SJCRH30 (cell line): ENCODE measurements around the gene PDCD1. TPM values are rescaled to one million over a fixed set of nuclear protein-coding genes. Genes with fewer than 3 reads are reported as not detected.
"Not testable (repeated sequence)": the region's sequence is repeated elsewhere in the genome, so short reads cannot be mapped to it uniquely, and the experiment has no call there.

Experiments used
- DNase-seq, 2 experiments: peaks; one replicate each; pipeline ENCODE4 v3.0.0-alpha.2; 2015 to 2020
- H3K27ac ChIP-seq: fragments of 250-450 bp; sonication (Bioruptor Pico); 2 replicates; pipeline ENCODE4 v1.5.1; 2020; ENCODE audit warnings: mild to moderate bottlenecking, moderate library complexity
- H3K27me3 ChIP-seq: fragments of 250-450 bp; sonication (Bioruptor Pico); 2 replicates; pipeline ENCODE4 v1.5.1; 2020; ENCODE audit warnings: mild to moderate bottlenecking, moderate library complexity
- H3K36me3 ChIP-seq: fragments of 250-450 bp; sonication (Bioruptor Pico); 2 replicates; pipeline ENCODE4 v1.5.1; 2020; ENCODE audit warnings: mild to moderate bottlenecking, moderate library complexity
- H3K4me1 ChIP-seq: fragments of 250-450 bp; sonication (Bioruptor Pico); 2 replicates; pipeline ENCODE4 v1.5.1; 2020; ENCODE audit warnings: mild to moderate bottlenecking, moderate library complexity
- H3K4me3 ChIP-seq: fragments of 250-450 bp; sonication (Bioruptor Pico); 2 replicates; pipeline ENCODE4 v1.5.1; 2020; ENCODE audit warnings: mild to moderate bottlenecking, moderate library complexity
- H3K9me3 ChIP-seq: fragments of 250-450 bp; sonication (Bioruptor Pico); replicated peaks from 2 replicates; pipeline ENCODE4 v1.5.1; 2020; ENCODE audit warnings: mild to moderate bottlenecking, moderate library complexity
- total RNA-seq: library from RNA; depleted of rRNA; stranded (reverse); fragments of >200 nt; shearing (Covaris generic); gene quantifications from 2 replicates; pipeline ENCODE4 v1.2.3, GENCODE V29; 2014

PDCD1 gene
- total RNA-seq, 1 experiment from 2014 or later = 0.08 TPM

GRCh38 chr2:241836292-241836691 is 22.4 kb downstream of the PDCD1 start:
- H3K27me3 ChIP-seq = no peaks in the 10 kb centered on the region; the same call in 1 of the 2 replicates
- no peak overlapping the region for H3K4me3 ChIP-seq
- no peaks in the 10 kb centered on the region for H3K4me1 ChIP-seq
- peaks cover 4% of the 10 kb centered on the region; the same call in 1 of the 2 replicates for H3K9me3 ChIP-seq
- no peak overlapping the region for H3K27ac ChIP-seq
- no peaks in the 10 kb centered on the region for H3K36me3 ChIP-seq
- no peak for DNase-seq

GRCh38 chr2:241835611-241836010 is 23.1 kb downstream of the PDCD1 start:
- no peaks in the 10 kb centered on the region; the same call in 1 of the 2 replicates for H3K27me3 ChIP-seq
- H3K9me3 ChIP-seq = peaks cover 5% of the 10 kb centered on the region; the same call in 1 of the 2 replicates
- no peak overlapping the region for H3K4me3 ChIP-seq
- no peak overlapping the region for H3K27ac ChIP-seq
- no peaks in the 10 kb centered on the region for H3K36me3 ChIP-seq
- H3K4me1 ChIP-seq = no peaks in the 10 kb centered on the region
- no peak for DNase-seq

- Histone ChIP-seq H3K9me3 (peaks cover 11% of the 10 kb centered on the region; the same call in 1 of the 2 replicates), H3K27me3 (no peaks in the 10 kb centered on the region; the same call in 1 of the 2 replicates), H3K27ac (no peak overlapping the region), H3K36me3 (no peaks in the 10 kb centered on the region), H3K4me1 (no peaks in the 10 kb centered on the region), H3K4me3 (no peak overlapping the region)
- no peak for DNase-seq
These were observed 24.0 kb downstream of the PDCD1 start for GRCh38 chr2:241834527-241835210.

GRCh38 chr2:241833756-241834526 is 24.8 kb downstream of the PDCD1 start:
- DNase-seq, H3K4me1 ChIP-seq, H3K4me3 ChIP-seq, H3K27me3 ChIP-seq, H3K36me3 ChIP-seq, H3K27ac ChIP-seq: not testable (repeated sequence)
- peaks cover 11% of the 10 kb centered on the region; the same call in 1 of the 2 replicates for H3K9me3 ChIP-seq

- no peak for DNase-seq
- H3K9me3 ChIP-seq = peaks cover 11% of the 10 kb centered on the region; the same call in 1 of the 2 replicates
- H3K27me3 ChIP-seq = no peaks in the 10 kb centered on the region; the same call in 1 of the 2 replicates
- no peaks in the 10 kb centered on the region for H3K4me1 ChIP-seq
- H3K36me3 ChIP-seq = no peaks in the 10 kb centered on the region
- no peak overlapping the region for H3K27ac ChIP-seq
- H3K4me3 ChIP-seq = no peak overlapping the region
These were observed 25.5 kb downstream of the PDCD1 start for GRCh38 chr2:241833101-241833663.

GRCh38 chr2:241827394-241827793 is 31.3 kb downstream of the PDCD1 start:
- DNase-seq = no peak
- Histone ChIP-seq H3K27me3 (no peaks in the 10 kb centered on the region; the same call in 1 of the 2 replicates), H3K4me1 (no peaks in the 10 kb centered on the region), H3K27ac (no peak overlapping the region), H3K9me3 (peaks cover 22% of the 10 kb centered on the region), H3K4me3 (no peak overlapping the region), H3K36me3 (no peaks in the 10 kb centered on the region)

GRCh38 chr2:241823531-241824437 is 34.9 kb downstream of the PDCD1 start:
- peaks cover 11% of the 10 kb centered on the region; the same call in 1 of the 2 replicates for H3K9me3 ChIP-seq
- H3K27me3 ChIP-seq, H3K27ac ChIP-seq, H3K4me3 ChIP-seq, DNase-seq, H3K36me3 ChIP-seq, H3K4me1 ChIP-seq: not testable (repeated sequence)

- no peaks in the 10 kb centered on the region for H3K4me1 ChIP-seq
- no peak for DNase-seq
- H3K27me3 ChIP-seq = no peaks in the 10 kb centered on the region
- H3K4me3 ChIP-seq = no peak overlapping the region
- H3K9me3 ChIP-seq = peaks cover 8% of the 10 kb centered on the region; the same call in 1 of the 2 replicates
- H3K36me3 ChIP-seq = no peaks in the 10 kb centered on the region
- no peak overlapping the region for H3K27ac ChIP-seq
These were observed 36.5 kb downstream of the PDCD1 start for GRCh38 chr2:241822264-241822623.

GRCh38 chr2:241821460-241822263 is 37.0 kb downstream of the PDCD1 start:
- no peak for DNase-seq
- Histone ChIP-seq H3K9me3 (0 out of 2 replicates have a peak, but pooled peaks cover 3% of the 10 kb centered on the region), H3K27ac (no peak overlapping the region), H3K4me3 (no peak overlapping the region), H3K27me3 (no peaks in the 10 kb centered on the region), H3K36me3 (no peaks in the 10 kb centered on the region), H3K4me1 (no peaks in the 10 kb centered on the region)

GRCh38 chr2:241820625-241821384 is 37.9 kb downstream of the PDCD1 start:
- DNase-seq = no peak
- no peak overlapping the region for H3K27ac ChIP-seq
- H3K9me3 ChIP-seq = 0 out of 2 replicates have a peak, but pooled peaks cover 3% of the 10 kb centered on the region

GRCh38 chr2:241819947-241820624 is 38.6 kb downstream of the PDCD1 start:
- not testable (repeated sequence) for H3K4me1 ChIP-seq, H3K27ac ChIP-seq, H3K27me3 ChIP-seq, H3K36me3 ChIP-seq, DNase-seq, H3K4me3 ChIP-seq, H3K9me3 ChIP-seq

More at GRCh38 chr2:241820625-241821384, 37.9 kb downstream of the PDCD1 start:
- Histone ChIP-seq H3K4me1 (no peaks in the 10 kb centered on the region), H3K4me3 (no peak overlapping the region), H3K27me3 (no peaks in the 10 kb centered on the region), H3K36me3 (no peaks in the 10 kb centered on the region)

GRCh38 chr2:241818943-241819270 is 39.8 kb downstream of the PDCD1 start:
- Histone ChIP-seq H3K4me3 (no peak overlapping the region), H3K36me3 (no peaks in the 10 kb centered on the region), H3K27me3 (no peaks in the 10 kb centered on the region), H3K9me3 (0 out of 2 replicates have a peak, but pooled peaks cover 3% of the 10 kb centered on the region), H3K27ac (no peak overlapping the region), H3K4me1 (no peaks in the 10 kb centered on the region)
- DNase-seq = no peak
